DND-41 (cell line): ENCODE results near the gene HSPBP1.

Experiments used
- ATAC-seq: fragments of 200-7000 bp; cut with Tn5 transposase; 3 replicates; pipeline ENCODE4 v1.9.1; 2021; ENCODE audit warnings: low read depth; ENCODE audit not compliant: insufficient read depth
- DNase-seq: peaks from one replicate; pipeline ENCODE4 v3.0.0-alpha.2; 2020
- H2AFZ ChIP-seq: 2 replicates; pipeline ENCODE4 v1.6.0; 2012; ENCODE audit warnings: low read depth, low read length
- H3K27ac ChIP-seq: 2 replicates; pipeline ENCODE4 v1.5.1; 2012; ENCODE audit warnings: low read length, inconsistent platforms
- H3K27me3 ChIP-seq: fragments of 200-600 bp; sonication (generic); 2 replicates; pipeline ENCODE4 v1.6.0; 2012; ENCODE audit warnings: low read length, mild to moderate bottlenecking, inconsistent platforms; ENCODE audit not compliant: insufficient read depth, poor library complexity
- H3K36me3 ChIP-seq: 2 replicates; pipeline ENCODE4 v1.5.1; 2012; ENCODE audit warnings: low read length, inconsistent platforms; ENCODE audit not compliant: insufficient read depth
- H3K4me1 ChIP-seq: 2 replicates; pipeline ENCODE4 v1.5.1; 2012; ENCODE audit warnings: mild to moderate bottlenecking, low read length; ENCODE audit not compliant: insufficient read depth
- H3K4me2 ChIP-seq: 2 replicates; pipeline ENCODE4 v1.6.0; 2012; ENCODE audit warnings: mild to moderate bottlenecking, moderate library complexity, low read length, inconsistent platforms; ENCODE audit not compliant: insufficient read depth
- H3K4me3 ChIP-seq, 2 experiments: fragments of 200-600 bp in 1 of 2; shearing (Covaris generic) in 1 of 2; 2 replicates each; pipeline ENCODE4 v1.5.1; 2012 to 2016; ENCODE audit warnings: inconsistent platforms in 2 of 2, low read length in 2 of 2, mild to moderate bottlenecking in 2 of 2, low read depth in 1 of 2, moderate library complexity in 1 of 2
- H3K79me2 ChIP-seq: 2 replicates; pipeline ENCODE4 v1.6.0; 2012; ENCODE audit warnings: low read length, inconsistent platforms; ENCODE audit not compliant: insufficient read depth
- H3K9ac ChIP-seq: 2 replicates; pipeline ENCODE4 v1.6.0; 2012; ENCODE audit warnings: low read depth, mild to moderate bottlenecking, inconsistent platforms, low read length, moderate library complexity
- H3K9me3 ChIP-seq: 2 replicates; pipeline ENCODE4 v1.5.1; 2012; ENCODE audit warnings: low read length, moderate library complexity, mild to moderate bottlenecking, inconsistent platforms; ENCODE audit not compliant: insufficient read depth, severe bottlenecking
- H4K20me1 ChIP-seq: 2 replicates; pipeline ENCODE4 v1.6.0; 2012; ENCODE audit warnings: low read length; ENCODE audit not compliant: insufficient read depth
- EZH2 ChIP-seq: IDR thresholded peaks from 3 replicates; pipeline ENCODE4 v1.6.1; 2012; ENCODE audit warnings: borderline replicate concordance, low read depth, mild to moderate bottlenecking, moderate library complexity, low read length, inconsistent platforms; ENCODE audit not compliant: severe bottlenecking
- TF ChIP-seq, protein P1 (sequence below): IDR thresholded peaks from 2 replicates; pipeline ENCODE4 v1.5.1; 2012; ENCODE audit warnings: borderline replicate concordance, low read length, moderate library complexity, mild to moderate bottlenecking; ENCODE audit not compliant: poor library complexity, severe bottlenecking; ENCODE audit errors: extremely low read depth

The HSPBP1 gene

DNA sequence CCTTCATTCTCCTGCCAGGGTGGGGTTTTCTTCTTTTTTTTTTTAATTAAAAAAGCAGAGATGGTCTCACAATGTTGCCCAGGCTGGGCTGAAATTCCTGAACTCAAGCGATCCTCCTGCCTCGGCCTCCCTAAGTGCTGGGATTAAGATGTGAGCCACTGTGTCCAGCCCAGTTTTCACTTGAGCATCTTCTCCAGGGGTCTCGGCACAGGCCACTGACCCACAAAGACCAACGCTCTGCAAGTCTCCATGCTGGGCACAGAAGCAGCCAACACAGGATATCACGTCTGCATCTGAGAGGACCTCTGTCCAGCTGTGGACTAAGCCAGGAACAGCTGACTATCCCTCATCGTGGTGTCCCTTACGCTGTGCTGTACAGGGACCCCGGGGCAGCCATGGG is 41.9 kb downstream of the HSPBP1 start:
- Histone ChIP-seq H4K20me1 (peaks cover 42% of the 10 kb centered on the region), H3K9ac (no peak overlapping the region), H3K36me3 (peaks cover 92% of the 10 kb centered on the region), H3K27me3 (no peaks in the 10 kb centered on the region), H3K4me3 (no peak overlapping the region), H3K79me2 (no peaks in the 10 kb centered on the region), H3K4me1 (no peaks in the 10 kb centered on the region), H3K9me3 (no peaks in the 10 kb centered on the region), H3K4me2 (no peak overlapping the region), H2AFZ (no peak overlapping the region), H3K27ac (no peak overlapping the region)
- DNase-seq = no peak
- no peak for TF ChIP-seq EZH2
- TF ChIP-seq, protein P1, sequence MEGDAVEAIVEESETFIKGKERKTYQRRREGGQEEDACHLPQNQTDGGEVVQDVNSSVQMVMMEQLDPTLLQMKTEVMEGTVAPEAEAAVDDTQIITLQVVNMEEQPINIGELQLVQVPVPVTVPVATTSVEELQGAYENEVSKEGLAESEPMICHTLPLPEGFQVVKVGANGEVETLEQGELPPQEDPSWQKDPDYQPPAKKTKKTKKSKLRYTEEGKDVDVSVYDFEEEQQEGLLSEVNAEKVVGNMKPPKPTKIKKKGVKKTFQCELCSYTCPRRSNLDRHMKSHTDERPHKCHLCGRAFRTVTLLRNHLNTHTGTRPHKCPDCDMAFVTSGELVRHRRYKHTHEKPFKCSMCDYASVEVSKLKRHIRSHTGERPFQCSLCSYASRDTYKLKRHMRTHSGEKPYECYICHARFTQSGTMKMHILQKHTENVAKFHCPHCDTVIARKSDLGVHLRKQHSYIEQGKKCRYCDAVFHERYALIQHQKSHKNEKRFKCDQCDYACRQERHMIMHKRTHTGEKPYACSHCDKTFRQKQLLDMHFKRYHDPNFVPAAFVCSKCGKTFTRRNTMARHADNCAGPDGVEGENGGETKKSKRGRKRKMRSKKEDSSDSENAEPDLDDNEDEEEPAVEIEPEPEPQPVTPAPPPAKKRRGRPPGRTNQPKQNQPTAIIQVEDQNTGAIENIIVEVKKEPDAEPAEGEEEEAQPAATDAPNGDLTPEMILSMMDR = no peak
- no peak for ATAC-seq

DNA sequence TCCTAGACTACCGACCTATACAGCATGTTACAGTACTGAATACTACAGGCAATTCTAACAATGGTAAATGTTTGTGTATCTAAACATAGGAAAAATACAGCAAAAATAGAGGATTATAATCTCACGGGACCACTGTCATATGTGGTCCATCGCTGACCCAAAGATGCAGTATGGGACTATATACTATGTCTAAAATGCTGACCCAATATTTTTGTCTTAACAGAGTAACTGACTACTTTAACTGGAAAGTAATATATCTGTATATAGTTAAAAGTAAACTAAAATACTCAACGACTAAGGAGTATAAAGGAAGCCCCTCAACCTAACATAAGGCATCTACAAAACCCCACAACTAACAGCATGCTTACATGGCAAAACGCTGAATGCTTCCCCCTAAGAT is 46.9 kb downstream of the HSPBP1 start:
- H3K27ac ChIP-seq = no peak overlapping the region
- no peak for DNase-seq
- H3K36me3 ChIP-seq = peaks cover 93% of the 10 kb centered on the region
- H3K4me2 ChIP-seq = no peak overlapping the region
- no peak for TF ChIP-seq EZH2
- TF ChIP-seq, protein P1 = no peak
- no peak overlapping the region for H3K9ac ChIP-seq
- peaks cover 54% of the 10 kb centered on the region for H4K20me1 ChIP-seq
- no peak overlapping the region for H3K4me3 ChIP-seq
- ATAC-seq = no peak
- H3K4me1 ChIP-seq = no peaks in the 10 kb centered on the region
- no peak overlapping the region for H2AFZ ChIP-seq
- no peaks in the 10 kb centered on the region for H3K79me2 ChIP-seq
- no peaks in the 10 kb centered on the region for H3K9me3 ChIP-seq
- H3K27me3 ChIP-seq = no peaks in the 10 kb centered on the region

DNA sequence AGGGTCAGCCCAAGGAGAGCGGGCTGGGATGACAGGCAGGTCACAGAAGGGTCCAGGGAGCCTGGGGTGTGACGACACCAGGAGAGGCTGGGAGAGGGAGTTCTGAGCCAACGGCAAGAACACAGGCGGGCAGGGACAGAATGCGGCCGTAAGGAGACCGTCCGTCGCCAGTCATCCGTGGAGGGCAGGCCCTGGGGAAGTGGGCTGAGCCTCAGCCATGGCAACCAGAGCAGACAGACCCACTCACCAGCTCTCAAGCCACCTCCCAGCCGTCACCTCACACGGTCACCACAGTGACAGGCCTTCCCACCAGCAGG is 47.7 kb downstream of the HSPBP1 start:
- Histone ChIP-seq H3K4me3 (no peak overlapping the region), H3K4me2 (no peak overlapping the region), H3K9ac (no peak overlapping the region), H3K27me3 (no peaks in the 10 kb centered on the region), H2AFZ (no peak overlapping the region), H4K20me1 (peaks cover 58% of the 10 kb centered on the region), H3K79me2 (no peaks in the 10 kb centered on the region), H3K4me1 (no peaks in the 10 kb centered on the region), H3K9me3 (no peaks in the 10 kb centered on the region), H3K27ac (no peak overlapping the region), H3K36me3 (peaks cover 93% of the 10 kb centered on the region)
- no peak for DNase-seq
- TF ChIP-seq, protein P1 = no peak
- TF ChIP-seq EZH2 = no peak
- ATAC-seq = no peak
